Cerebellar nuclear complex (tissue), 1 donor: ENCODE data around the gene C11orf87.

ENCODE experiments used
- DNase-seq, 2 experiments: peaks; one replicate each; lab custom pipeline; 2025; lab: John Stamatoyannopoulos, UW

The C11orf87 gene

DNA sequence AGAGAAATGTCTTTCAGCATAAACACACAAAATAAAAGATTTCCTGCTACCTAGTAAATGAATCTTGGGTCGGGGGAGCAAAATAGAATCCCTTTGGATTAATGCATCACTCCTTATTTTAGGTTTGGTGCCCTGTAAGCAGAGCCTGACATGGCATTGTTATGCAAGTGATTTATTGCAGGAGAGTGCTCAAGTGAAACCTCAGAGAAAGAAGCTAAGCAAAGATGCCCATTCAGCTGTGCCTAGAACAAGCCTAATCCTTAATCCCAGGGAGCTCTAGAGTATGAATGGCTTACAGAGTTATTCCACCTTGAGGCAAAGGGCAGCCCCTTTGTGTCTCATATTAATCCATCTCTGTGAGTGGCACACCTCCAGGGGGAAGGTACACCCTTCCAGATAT, 21.1 kb downstream of the C11orf87 start:
- DNase-seq, result no peak

DNA sequence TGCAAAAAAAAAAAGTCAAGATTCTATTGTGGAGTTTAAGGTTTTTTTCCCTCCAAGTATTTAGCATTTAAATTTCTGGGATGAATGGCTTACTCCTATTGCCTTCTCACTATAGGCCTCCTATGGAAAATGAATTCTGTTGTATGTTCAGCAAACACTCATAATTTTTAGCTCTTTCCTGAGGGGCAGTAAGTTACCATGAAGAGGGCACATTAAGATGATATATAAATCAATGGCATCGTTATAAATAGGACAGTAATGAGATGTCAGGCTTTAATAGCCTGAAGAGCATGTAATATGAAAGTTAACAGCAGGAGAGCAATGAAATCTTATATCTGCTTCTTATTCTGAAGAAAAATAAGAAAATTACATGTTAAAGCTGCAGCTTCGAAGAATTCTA, 32.9 kb downstream of the C11orf87 start:
- DNase-seq, result no peak
